HFF-Myc (cell line): ENCODE measurements around the gene INPP4B.

Source experiments
- DNase-seq: peaks from one replicate; pipeline ENCODE4 v3.0.0-alpha.2; 2011; ENCODE audit warnings: low read depth; ENCODE audit errors: extremely low read depth
- H3K4me3 ChIP-seq: replicated peaks from 2 replicates; pipeline ENCODE4 v1.5.1; 2011; ENCODE audit warnings: low read depth, mild to moderate bottlenecking, control low read depth, low read length
- CTCF ChIP-seq: IDR thresholded peaks from 2 replicates; pipeline ENCODE4 v1.5.1; 2012; ENCODE audit warnings: mild to moderate bottlenecking, low read depth, low read length, control low read depth; ENCODE audit errors: missing control alignments

The INPP4B gene

GRCh38 chr4:142875117-142875516, 29.0 kb upstream of the INPP4B start:
- TF ChIP-seq CTCF = no peak
- DNase-seq = no peak
- H3K4me3 ChIP-seq = no peak overlapping the region

- no peak for DNase-seq
- H3K4me3 ChIP-seq = no peak overlapping the region
- TF ChIP-seq CTCF = no peak
These were observed 28.6 kb upstream of the INPP4B start for GRCh38 chr4:142874684-142875083.

- DNase-seq = no peak
- H3K4me3 ChIP-seq = no peak overlapping the region
- no peak for TF ChIP-seq CTCF
These were observed 20.6 kb upstream of the INPP4B start for GRCh38 chr4:142866685-142867084.

GRCh38 chr4:142861351-142861750, 15.2 kb upstream of the INPP4B start:
- no peak overlapping the region for H3K4me3 ChIP-seq
- TF ChIP-seq CTCF = no peak
- no peak for DNase-seq

GRCh38 chr4:142858965-142859364, 12.9 kb upstream of the INPP4B start:
- DNase-seq = no peak
- H3K4me3 ChIP-seq = no peak overlapping the region
- TF ChIP-seq CTCF = no peak

- H3K4me3 ChIP-seq = no peak overlapping the region
- no peak for DNase-seq
- TF ChIP-seq CTCF = no peak
These were observed 12.3 kb upstream of the INPP4B start for GRCh38 chr4:142858446-142858845.

GRCh38 chr4:142856576-142856975, 10.5 kb upstream of the INPP4B start:
- no peak for TF ChIP-seq CTCF
- no peak for DNase-seq
- H3K4me3 ChIP-seq = no peak overlapping the region
